A673 (cell line): ENCODE results near the gene RNF115.

Source experiments
- CTCF ChIP-seq: fragments of 300-800, 200-600 bp; sonication (generic); conservative IDR thresholded peaks from 2 replicates; pipeline ENCODE4 v1.5.1; 2017; ENCODE audit warnings: low read depth, mild to moderate bottlenecking, antibody characterized with exemption, low read length, moderate library complexity, mixed read lengths
- EZH2 ChIP-seq: fragments of 200-600 bp; sonication (generic); IDR thresholded peaks from 2 replicates; pipeline ENCODE4 v1.6.1; 2017; ENCODE audit warnings: borderline replicate concordance, low read depth, mild to moderate bottlenecking, mixed read lengths, antibody characterized with exemption, low read length; ENCODE audit not compliant: poor library complexity, severe bottlenecking

DNA sequence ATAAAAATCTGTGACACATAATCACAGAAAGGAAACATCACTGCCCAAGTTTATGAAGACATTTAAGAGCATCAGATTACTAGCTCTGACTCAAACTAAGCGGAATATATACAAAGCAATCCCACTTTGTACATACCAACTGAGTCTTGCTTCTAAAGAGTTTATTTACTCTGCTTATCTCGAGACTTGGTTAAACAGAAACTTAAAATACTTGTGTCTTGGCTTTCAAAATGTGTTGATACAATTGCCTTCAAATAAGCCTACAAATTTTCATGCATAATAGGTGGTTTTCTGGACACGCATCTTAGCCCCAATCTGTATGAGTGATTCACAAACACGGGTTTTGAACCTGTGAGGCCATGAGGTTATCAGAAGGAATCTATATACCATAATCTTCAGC is 83.6 kb downstream of the RNF115 start:
- no peak for TF ChIP-seq CTCF
- TF ChIP-seq EZH2: no peak
